NCI-H2171 (cell line): Measurements from ENCODE around the gene IQGAP2.
A peak's percentile ranks its signal among the peaks of the same experiment; 100 is the strongest.

Source experiments
- DNase-seq: peaks from one replicate; lab custom pipeline; 2025; lab: John Stamatoyannopoulos, UW

IQGAP2 gene

GRCh38 chr5:76690704-76691466 lies 287.8 kb downstream of the IQGAP2 start:
- no peak for DNase-seq

- no peak for DNase-seq
Measured at GRCh38 chr5:76691467-76692273, 288.6 kb downstream of the IQGAP2 start.

GRCh38 chr5:76692274-76692540 lies 289.1 kb downstream of the IQGAP2 start:
- DNase-seq = no peak

- DNase-seq = no peak
Measured at GRCh38 chr5:76692651-76693050, 289.6 kb downstream of the IQGAP2 start.

- DNase-seq = no peak
Measured at GRCh38 chr5:76693141-76693540, 290.1 kb downstream of the IQGAP2 start.

- DNase-seq = no peak
Measured at GRCh38 chr5:76694317-76694716, 291.2 kb downstream of the IQGAP2 start.

- no peak for DNase-seq
Measured at GRCh38 chr5:76695346-76695745, 292.3 kb downstream of the IQGAP2 start.

GRCh38 chr5:76696251-76696650 lies 293.2 kb downstream of the IQGAP2 start:
- DNase-seq = no peak

GRCh38 chr5:76697670-76698069 lies 294.6 kb downstream of the IQGAP2 start:
- DNase-seq = no peak

- DNase-seq = no peak
Measured at GRCh38 chr5:76700571-76700970, 297.5 kb downstream of the IQGAP2 start.

GRCh38 chr5:76701298-76701697 lies 298.2 kb downstream of the IQGAP2 start:
- no peak for DNase-seq

- no peak for DNase-seq
Measured at GRCh38 chr5:76703707-76704106, 300.6 kb downstream of the IQGAP2 start.

GRCh38 chr5:76704131-76704663 lies 301.1 kb downstream of the IQGAP2 start:
- no peak for DNase-seq

- DNase-seq = no peak
Measured at GRCh38 chr5:76705574-76705973, 302.5 kb downstream of the IQGAP2 start.

- DNase-seq = no peak
Measured at GRCh38 chr5:76709762-76710161, 306.7 kb downstream of the IQGAP2 start.

GRCh38 chr5:76710991-76711390 lies 307.9 kb downstream of the IQGAP2 start:
- DNase-seq = no peak

- no peak for DNase-seq
Measured at GRCh38 chr5:76714751-76715485, 311.8 kb downstream of the IQGAP2 start.

GRCh38 chr5:76715486-76715735 lies 312.3 kb downstream of the IQGAP2 start:
- no peak for DNase-seq

GRCh38 chr5:76715736-76716455 lies 312.8 kb downstream of the IQGAP2 start, which contains the start of gene F2R:
Gene F2R (plus strand): TSS chr5:76716126. CDS start chr5:76716308, 182 bp downstream.
- peak; percentile 3 for DNase-seq

- DNase-seq = no peak
Measured at GRCh38 chr5:76716456-76717157, 313.5 kb downstream of the IQGAP2 start.
